Ishikawa (cell line): ENCODE results near the gene VRTN.

Experiments used
- CEBPB ChIP-seq: IDR thresholded peaks from 2 replicates; pipeline ENCODE4 v1.6.1; 2012
- CREB1 ChIP-seq: IDR thresholded peaks from 2 replicates; pipeline ENCODE4 v1.6.1; 2012; ENCODE audit warnings: low read depth
- EGR1 ChIP-seq: IDR thresholded peaks from 2 replicates; pipeline ENCODE4 v1.6.1; 2012
- EP300 ChIP-seq: IDR thresholded peaks from 2 replicates; pipeline ENCODE4 v1.6.1; 2012; ENCODE audit warnings: borderline replicate concordance
- FOXM1 ChIP-seq: IDR thresholded peaks from 2 replicates; pipeline ENCODE4 v1.6.1; 2012; ENCODE audit warnings: low read depth, borderline replicate concordance
- NFIC ChIP-seq: IDR thresholded peaks from 2 replicates; pipeline ENCODE4 v1.6.1; 2012
- RAD21 ChIP-seq: IDR thresholded peaks from 2 replicates; pipeline ENCODE4 v1.6.1; 2012; ENCODE audit warnings: low read depth
- REST ChIP-seq: IDR thresholded peaks from 2 replicates; pipeline ENCODE4 v1.6.1; 2012; ENCODE audit warnings: low read depth, mild to moderate bottlenecking
- TAF1 ChIP-seq: IDR thresholded peaks from 2 replicates; pipeline ENCODE4 v1.6.1; 2012; ENCODE audit warnings: low read depth, mild to moderate bottlenecking
- TCF12 ChIP-seq: IDR thresholded peaks from 2 replicates; pipeline ENCODE4 v1.6.1; 2012; ENCODE audit warnings: low read depth
- TEAD4 ChIP-seq: IDR thresholded peaks from 2 replicates; pipeline ENCODE4 v1.6.1; 2012
- USF1 ChIP-seq: IDR thresholded peaks from 2 replicates; pipeline ENCODE4 v1.6.1; 2012
- YY1 ChIP-seq: IDR thresholded peaks from 2 replicates; pipeline ENCODE4 v1.6.1; 2012; ENCODE audit warnings: low read depth
- ZBTB7A ChIP-seq: IDR thresholded peaks from 2 replicates; pipeline ENCODE4 v1.6.1; 2012; ENCODE audit warnings: low read depth
- TF ChIP-seq, protein P1 (sequence below): IDR thresholded peaks from 2 replicates; pipeline ENCODE4 v1.6.1; 2012

The VRTN gene

DNA sequence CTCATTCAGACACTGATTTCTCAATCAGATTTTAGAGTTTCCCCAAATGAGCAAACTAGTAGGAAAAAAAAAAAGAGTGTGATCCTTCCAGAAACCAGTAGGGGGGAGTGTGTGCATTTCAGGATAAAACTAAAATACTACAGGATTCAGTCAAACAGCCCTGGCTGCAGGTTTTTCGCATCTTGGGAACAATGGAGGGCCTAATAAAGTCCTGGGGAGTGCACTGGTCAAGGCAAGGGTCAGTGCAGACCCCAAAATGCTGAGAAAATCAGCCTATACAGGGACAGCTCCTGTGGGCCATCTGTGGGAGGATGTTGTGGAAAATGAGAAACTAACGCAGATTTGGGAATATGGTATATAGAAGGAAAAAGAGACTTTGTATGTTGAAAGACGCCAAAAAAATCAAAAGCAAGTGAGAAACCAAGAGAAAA is 23.3 kb upstream of the VRTN start:
- no peak for TF ChIP-seq NFIC
- peak; percentile 66 for TF ChIP-seq RAD21

GRCh38 chr14:74325446-74325845 is 22.8 kb upstream of the VRTN start:
- TF ChIP-seq TAF1: no peak
- no peak for TF ChIP-seq CEBPB
- TF ChIP-seq REST: no peak
- TF ChIP-seq EGR1: no peak
- no peak for TF ChIP-seq FOXM1
- no peak for TF ChIP-seq ZBTB7A
- no peak for TF ChIP-seq TCF12
- TF ChIP-seq YY1: no peak
- no peak for TF ChIP-seq RAD21
- no peak for TF ChIP-seq CREB1
- TF ChIP-seq, protein P1, sequence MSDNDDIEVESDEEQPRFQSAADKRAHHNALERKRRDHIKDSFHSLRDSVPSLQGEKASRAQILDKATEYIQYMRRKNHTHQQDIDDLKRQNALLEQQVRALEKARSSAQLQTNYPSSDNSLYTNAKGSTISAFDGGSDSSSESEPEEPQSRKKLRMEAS: no peak
- no peak for TF ChIP-seq EP300
- TF ChIP-seq USF1: no peak
- TF ChIP-seq NFIC: no peak
- TF ChIP-seq TEAD4: no peak

DNA sequence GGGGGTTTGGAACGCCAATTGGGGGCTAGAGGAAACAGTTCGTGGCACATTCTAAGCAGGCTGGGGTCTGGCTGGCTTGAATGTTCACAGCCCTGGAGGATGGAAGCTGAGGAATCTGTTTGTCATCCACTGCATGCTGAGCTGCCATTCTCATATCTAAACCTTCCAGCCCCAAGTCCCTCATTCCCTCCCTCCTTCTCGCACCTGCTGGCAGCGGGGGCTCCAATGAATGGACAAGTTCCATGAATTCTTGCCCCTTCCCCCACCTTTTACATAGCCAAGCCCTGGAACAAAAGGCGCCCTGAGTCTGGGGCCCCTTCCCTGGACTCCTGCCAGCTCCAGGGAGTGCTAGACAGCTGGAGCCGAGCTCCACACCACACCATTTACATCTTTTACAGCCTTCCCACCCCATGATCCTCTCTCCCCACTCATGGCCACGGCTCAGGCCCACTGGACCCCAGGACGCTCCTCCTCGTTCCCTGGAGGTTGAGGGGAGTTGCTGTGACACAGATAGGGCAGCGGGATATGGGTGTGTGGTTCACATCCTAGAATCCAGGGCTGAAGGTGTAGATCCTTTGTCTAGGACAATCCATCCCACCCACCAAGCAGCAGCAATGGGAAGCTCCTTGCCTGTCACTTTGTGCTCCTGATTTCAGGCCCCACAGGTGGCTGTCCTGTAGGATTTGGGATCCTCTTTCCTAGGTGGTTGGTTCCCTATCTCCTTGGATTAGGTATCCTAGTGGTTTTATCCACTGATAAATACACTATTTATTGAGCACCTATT is 21.7 kb upstream of the VRTN start:
- no peak for TF ChIP-seq TEAD4
- no peak for TF ChIP-seq FOXM1
- TF ChIP-seq CEBPB: no peak
- no peak for TF ChIP-seq YY1
- TF ChIP-seq EGR1: no peak
- no peak for TF ChIP-seq EP300
- TF ChIP-seq ZBTB7A: no peak
- TF ChIP-seq, protein P1: no peak
- TF ChIP-seq CREB1: no peak
- TF ChIP-seq NFIC: no peak
- TF ChIP-seq RAD21: no peak
- no peak for TF ChIP-seq USF1
- TF ChIP-seq TCF12: no peak
- no peak for TF ChIP-seq TAF1
- TF ChIP-seq REST: no peak

GRCh38 chr14:74333909-74334308 is 14.4 kb upstream of the VRTN start:
- TF ChIP-seq USF1 (no peak), NFIC (no peak), YY1 (no peak), TCF12 (no peak), RAD21 (no peak), CEBPB (no peak), EGR1 (no peak), EP300 (no peak), FOXM1 (no peak), TAF1 (no peak), TEAD4 (no peak), CREB1 (no peak)
- TF ChIP-seq, protein P1: no peak

- TF ChIP-seq TCF12 (no peak), YY1 (no peak), USF1 (no peak), TEAD4 (no peak), CREB1 (no peak), EP300 (no peak)
These were observed 1.9 kb upstream of the VRTN start for GRCh38 chr14:74346341-74346740.
